A549 (cell line): ENCODE results near the gene TIMM44.

Experiments
- EP300 ChIP-seq, 2 experiments: fragments of >200 bp; sonication (Bioruptor Twin); formaldehyde crosslinking; IDR thresholded peaks; 2 replicates in 1 of 2; 3 replicates in 1 of 2; pipeline ENCODE4 v1.6.1; 2016 to 2017
- JUNB ChIP-seq: fragments of >200 bp; sonication (Bioruptor Twin); formaldehyde crosslinking; IDR thresholded peaks from 2 replicates; pipeline ENCODE4 v1.6.1; 2016
- KDM5A ChIP-seq: fragments of 200-600 bp; sonication (generic); IDR thresholded peaks from 2 replicates; pipeline ENCODE4 v1.6.1; 2016; ENCODE audit warnings: antibody characterized with exemption, mild to moderate bottlenecking
- POLR2A ChIP-seq: IDR thresholded peaks from 2 replicates; pipeline ENCODE4 v1.6.1; 2012; ENCODE audit warnings: mild to moderate bottlenecking, low read length
- RNF2 ChIP-seq: fragments of 200-600 bp; sonication (generic); IDR thresholded peaks from 2 replicates; pipeline ENCODE4 v1.6.1; 2016; ENCODE audit warnings: low read depth, mild to moderate bottlenecking, antibody characterized with exemption, moderate library complexity, borderline replicate concordance
- SMC3 ChIP-seq: fragments of >200 bp; sonication (Bioruptor Twin); formaldehyde crosslinking; IDR thresholded peaks from 3 replicates; pipeline ENCODE4 v1.6.1; 2018; ENCODE audit warnings: inconsistent platforms
- SREBF2 ChIP-seq: fragments of 450-650 bp; IDR thresholded peaks from 2 replicates; pipeline ENCODE4 v1.6.1; 2014; ENCODE audit warnings: mild to moderate bottlenecking, moderate library complexity
- TF ChIP-seq, protein P1 (sequence below): fragments of >200 bp; sonication (Bioruptor Twin); formaldehyde crosslinking; IDR thresholded peaks from 3 replicates; pipeline ENCODE4 v1.5.1; 2016

- TF ChIP-seq, protein P1, sequence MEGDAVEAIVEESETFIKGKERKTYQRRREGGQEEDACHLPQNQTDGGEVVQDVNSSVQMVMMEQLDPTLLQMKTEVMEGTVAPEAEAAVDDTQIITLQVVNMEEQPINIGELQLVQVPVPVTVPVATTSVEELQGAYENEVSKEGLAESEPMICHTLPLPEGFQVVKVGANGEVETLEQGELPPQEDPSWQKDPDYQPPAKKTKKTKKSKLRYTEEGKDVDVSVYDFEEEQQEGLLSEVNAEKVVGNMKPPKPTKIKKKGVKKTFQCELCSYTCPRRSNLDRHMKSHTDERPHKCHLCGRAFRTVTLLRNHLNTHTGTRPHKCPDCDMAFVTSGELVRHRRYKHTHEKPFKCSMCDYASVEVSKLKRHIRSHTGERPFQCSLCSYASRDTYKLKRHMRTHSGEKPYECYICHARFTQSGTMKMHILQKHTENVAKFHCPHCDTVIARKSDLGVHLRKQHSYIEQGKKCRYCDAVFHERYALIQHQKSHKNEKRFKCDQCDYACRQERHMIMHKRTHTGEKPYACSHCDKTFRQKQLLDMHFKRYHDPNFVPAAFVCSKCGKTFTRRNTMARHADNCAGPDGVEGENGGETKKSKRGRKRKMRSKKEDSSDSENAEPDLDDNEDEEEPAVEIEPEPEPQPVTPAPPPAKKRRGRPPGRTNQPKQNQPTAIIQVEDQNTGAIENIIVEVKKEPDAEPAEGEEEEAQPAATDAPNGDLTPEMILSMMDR = no peak
- no peak for TF ChIP-seq SREBF2
- no peak for TF ChIP-seq JUNB
- TF ChIP-seq POLR2A = no peak
- TF ChIP-seq EP300 (IDR thresholded peaks at IDR 0.05) = no peak
- TF ChIP-seq RNF2 = no peak
- TF ChIP-seq KDM5A = no peak
- no peak for TF ChIP-seq SMC3
Measured at GRCh38 chr19:7987114-7987768, 43.8 kb upstream of the TIMM44 start.
